ENCODE data around the gene HOXB2. TPM values are rescaled to one million over a fixed set of nuclear protein-coding genes. Genes with fewer than 3 reads are reported as not detected.

The HOXB2 gene
- total RNA-seq, 1 donor from 2014 or later, result 23.1 TPM

GRCh38 chr17:48556576-48557401, 11.9 kb upstream of the HOXB2 start:
- DNase-seq (ENCODE audit: low spot score) (no peak), ATAC-seq (no peak)
- intact Hi-C loops (cut with DNase I), result no loop called here

- ATAC-seq (no peak), DNase-seq (ENCODE audit: low spot score) (no peak)
- intact Hi-C loops (cut with DNase I), result no loop called here
These were observed 11.3 kb upstream of the HOXB2 start for GRCh38 chr17:48556229-48556575.

GRCh38 chr17:48555258-48556228, 10.6 kb upstream of the HOXB2 start:
- ATAC-seq, result peak; percentile 56
- intact Hi-C loops (cut with DNase I), result loop anchor here (2.0 kb wide), 1 partner anchor 21 kb away; no protein-coding TSS in a partner anchor
- no peak for DNase-seq (ENCODE audit: low spot score)

GRCh38 chr17:48554412-48555257, 9.7 kb upstream of the HOXB2 start:
- DNase-seq (ENCODE audit: low spot score), result no peak
- intact Hi-C loops (cut with DNase I), result loop anchor here (2.0 kb wide), 1 partner anchor 22 kb away; no protein-coding TSS in a partner anchor
- no peak for ATAC-seq

GRCh38 chr17:48553826-48554225, 8.9 kb upstream of the HOXB2 start:
- ATAC-seq (no peak), DNase-seq (ENCODE audit: low spot score) (no peak)
- intact Hi-C loops (cut with DNase I), result loop anchor here (2.0 kb wide), 1 partner anchor 23 kb away; no protein-coding TSS in a partner anchor

- ATAC-seq (no peak), DNase-seq (ENCODE audit: low spot score) (no peak)
- intact Hi-C loops (cut with DNase I), result no loop called here
These were observed 8.3 kb upstream of the HOXB2 start for GRCh38 chr17:48553190-48553547.

GRCh38 chr17:48552466-48553189, 7.7 kb upstream of the HOXB2 start:
- DNase-seq (ENCODE audit: low spot score), result no peak
- intact Hi-C loops (cut with DNase I), result no loop called here
- ATAC-seq, result peak; percentile 32

GRCh38 chr17:48551596-48552465, 6.9 kb upstream of the HOXB2 start:
- ATAC-seq (no peak), DNase-seq (ENCODE audit: low spot score) (no peak)
- intact Hi-C loops (cut with DNase I), result loop anchor here (2.0 kb wide), 1 partner anchor 61 kb away; no protein-coding TSS in a partner anchor

GRCh38 chr17:48551214-48551555, 6.3 kb upstream of the HOXB2 start:
- no peak for ATAC-seq
- no peak for DNase-seq (ENCODE audit: low spot score)
- intact Hi-C loops (cut with DNase I), result loop anchor here (2.0 kb wide), 1 partner anchor 62 kb away; no protein-coding TSS in a partner anchor

- ATAC-seq (no peak), DNase-seq (ENCODE audit: low spot score) (no peak)
- intact Hi-C loops (cut with DNase I), result loop anchor here (2.0 kb wide), 1 partner anchor 62 kb away; no protein-coding TSS in a partner anchor
These were observed 5.7 kb upstream of the HOXB2 start for GRCh38 chr17:48550502-48551213.

- no peak for DNase-seq (ENCODE audit: low spot score)
- no peak for ATAC-seq
- intact Hi-C loops (cut with DNase I), result loop anchor here (2.0 kb wide), 1 partner anchor 63 kb away; no protein-coding TSS in a partner anchor
These were observed 5.1 kb upstream of the HOXB2 start for GRCh38 chr17:48549914-48550501.

GRCh38 chr17:48549281-48549630, 4.3 kb upstream of the HOXB2 start:
- intact Hi-C loops (cut with DNase I), result no loop called here
- ATAC-seq, result no peak
- DNase-seq (ENCODE audit: low spot score), result no peak

GRCh38 chr17:48548523-48549280, 3.8 kb upstream of the HOXB2 start:
- ATAC-seq (no peak), DNase-seq (ENCODE audit: low spot score) (no peak)
- intact Hi-C loops (cut with DNase I), result no loop called here

- DNase-seq (ENCODE audit: low spot score) (no peak), ATAC-seq (no peak)
- intact Hi-C loops (cut with DNase I), result no loop called here
These were observed 3.1 kb upstream of the HOXB2 start for GRCh38 chr17:48547808-48548522.
